Fibroblast of lung (primary cell): ENCODE results near the gene TRIM3. TPM values are rescaled to one million over a fixed set of nuclear protein-coding genes. Genes with fewer than 3 reads are reported as not detected.

Experiments used
- DNase-seq, 2 donors: peaks; one replicate each; pipeline versions ENCODE4 v3.0.0 to v3.0.0-alpha.2; 2010; ENCODE audit warnings: low read depth in 2 of 2
- H2AFZ ChIP-seq: 2 replicates; pipeline ENCODE4 v1.5.1; 2012; ENCODE audit warnings: low read length, control low read depth, inconsistent platforms
- H3K27ac ChIP-seq: 2 replicates; pipeline ENCODE4 v1.5.1; 2011; ENCODE audit warnings: low read length, control low read depth; ENCODE audit not compliant: insufficient read depth
- H3K27me3 ChIP-seq: 2 replicates; pipeline ENCODE4 v1.5.1; 2011; ENCODE audit warnings: mild to moderate bottlenecking, low read length; ENCODE audit not compliant: control insufficient read depth, insufficient read depth
- H3K36me3 ChIP-seq: 2 replicates; pipeline ENCODE4 v1.5.1; 2011; ENCODE audit warnings: low read length; ENCODE audit not compliant: control insufficient read depth, insufficient read depth
- H3K4me1 ChIP-seq: 2 replicates; pipeline ENCODE4 v1.5.1; 2011; ENCODE audit warnings: low read length; ENCODE audit not compliant: control insufficient read depth, insufficient read depth; ENCODE audit errors: extremely low read depth
- H3K4me2 ChIP-seq: 2 replicates; pipeline ENCODE4 v1.5.1; 2011; ENCODE audit warnings: low read length, control low read depth; ENCODE audit not compliant: insufficient read depth; ENCODE audit errors: extremely low read depth
- H3K4me3 ChIP-seq, 4 experiments: fragments of 200-600 bp in 1 of 4; sonication (generic) in 1 of 4; replicated peaks in 1 of 4; 2 replicates each; pipeline ENCODE4 v1.5.1; 2011 to 2016; ENCODE audit warnings: low read length in 4 of 4, low read depth in 3 of 4, mild to moderate bottlenecking in 3 of 4, control low read depth in 2 of 4, inconsistent platforms in 1 of 4, mixed read lengths in 1 of 4; ENCODE audit not compliant: insufficient read depth in 1 of 4; ENCODE audit errors: control extremely low read depth in 1 of 4
- H3K79me2 ChIP-seq: 2 replicates; pipeline ENCODE4 v1.5.1; 2012; ENCODE audit warnings: mild to moderate bottlenecking, low read length, inconsistent platforms; ENCODE audit not compliant: control insufficient read depth, insufficient read depth
- H3K9ac ChIP-seq: 2 replicates; pipeline ENCODE4 v1.5.1; 2011; ENCODE audit warnings: mild to moderate bottlenecking, low read length, control low read depth; ENCODE audit not compliant: insufficient read depth
- H3K9me3 ChIP-seq: 2 replicates; pipeline ENCODE4 v1.5.1; 2012; ENCODE audit warnings: low read depth, low read length; ENCODE audit not compliant: control insufficient read depth, insufficient read depth
- H4K20me1 ChIP-seq: 2 replicates; pipeline ENCODE4 v1.5.1; 2011; ENCODE audit warnings: low read length; ENCODE audit not compliant: control insufficient read depth, insufficient read depth; ENCODE audit errors: extremely low read depth
- EZH2 ChIP-seq: IDR thresholded peaks from 2 replicates; pipeline ENCODE4 v1.5.1; 2012; ENCODE audit warnings: low read length, control low read depth, mild to moderate bottlenecking; ENCODE audit errors: missing control alignments
- polyA plus RNA-seq, 2 donors: library from polyadenylated mRNA; depleted of rRNA in 1 of 2; stranded (reverse) in 1 of 2; unstranded in 1 of 2; fragments of >200 nt; gene quantifications; 2 replicates each; pipeline ENCODE4 v1.2.1, GENCODE V29; 2011 to 2012; ENCODE audit warnings: missing spikeins in 1 of 2
- total RNA-seq: library from RNA; depleted of rRNA; stranded (reverse); fragments of >200 nt; gene quantifications from 2 replicates; pipeline ENCODE4 v1.2.1, GENCODE V29; 2014
- TF ChIP-seq, protein P1 (sequence below), 2 donors: IDR thresholded peaks in 1 of 2; conservative IDR thresholded peaks in 1 of 2; 1 replicate in 1 of 2; 2 replicates in 1 of 2; pipeline ENCODE4 v1.5.1; 2011 to 2012; ENCODE audit warnings: low read length in 2 of 2, control low read depth in 1 of 2, inconsistent platforms in 1 of 2, low read depth in 1 of 2, mild to moderate bottlenecking in 1 of 2

The TRIM3 gene
- total and polyA plus RNA-seq, 2 donors (not counting 1 experiment from before 2014, with no cell fraction given), result 11.4 to 29.7 TPM

DNA sequence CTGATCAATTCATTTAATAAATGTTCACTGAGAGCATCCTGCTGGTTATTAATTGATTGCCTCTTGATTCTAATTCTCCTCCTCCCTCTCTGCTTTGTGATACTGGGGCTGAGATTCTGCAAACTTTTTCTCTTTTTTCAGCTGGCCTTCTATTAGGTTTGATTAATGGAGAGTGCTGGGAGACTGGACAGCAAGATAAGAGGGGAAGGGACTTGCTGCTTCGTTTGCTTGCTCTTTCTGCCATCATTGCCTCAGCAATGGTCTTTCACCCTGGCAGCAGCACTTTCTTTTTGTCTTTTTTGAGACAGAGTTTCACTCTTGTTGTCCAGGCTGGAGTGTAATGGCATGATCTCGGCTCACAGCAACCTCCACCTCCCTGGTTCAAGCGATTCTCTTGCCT lies 30.4 kb upstream of the TRIM3 start:
- no peaks in the 10 kb centered on the region for H4K20me1 ChIP-seq
- H3K79me2 ChIP-seq, result no peaks in the 10 kb centered on the region
- no peak overlapping the region for H3K9ac ChIP-seq
- no peaks in the 10 kb centered on the region for H3K4me1 ChIP-seq
- TF ChIP-seq EZH2, result no peak
- TF ChIP-seq, protein P1, sequence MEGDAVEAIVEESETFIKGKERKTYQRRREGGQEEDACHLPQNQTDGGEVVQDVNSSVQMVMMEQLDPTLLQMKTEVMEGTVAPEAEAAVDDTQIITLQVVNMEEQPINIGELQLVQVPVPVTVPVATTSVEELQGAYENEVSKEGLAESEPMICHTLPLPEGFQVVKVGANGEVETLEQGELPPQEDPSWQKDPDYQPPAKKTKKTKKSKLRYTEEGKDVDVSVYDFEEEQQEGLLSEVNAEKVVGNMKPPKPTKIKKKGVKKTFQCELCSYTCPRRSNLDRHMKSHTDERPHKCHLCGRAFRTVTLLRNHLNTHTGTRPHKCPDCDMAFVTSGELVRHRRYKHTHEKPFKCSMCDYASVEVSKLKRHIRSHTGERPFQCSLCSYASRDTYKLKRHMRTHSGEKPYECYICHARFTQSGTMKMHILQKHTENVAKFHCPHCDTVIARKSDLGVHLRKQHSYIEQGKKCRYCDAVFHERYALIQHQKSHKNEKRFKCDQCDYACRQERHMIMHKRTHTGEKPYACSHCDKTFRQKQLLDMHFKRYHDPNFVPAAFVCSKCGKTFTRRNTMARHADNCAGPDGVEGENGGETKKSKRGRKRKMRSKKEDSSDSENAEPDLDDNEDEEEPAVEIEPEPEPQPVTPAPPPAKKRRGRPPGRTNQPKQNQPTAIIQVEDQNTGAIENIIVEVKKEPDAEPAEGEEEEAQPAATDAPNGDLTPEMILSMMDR (conservative IDR thresholded peaks at IDR 0.05 in 1 of 2, IDR thresholded peaks at IDR 0.05 in 1 of 2; ENCODE audit: low read depth in 1 of 2, low read length in 2 of 2), result no peak
- no peak overlapping the region for H3K4me3 ChIP-seq
- H3K9me3 ChIP-seq, result no peaks in the 10 kb centered on the region
- H3K36me3 ChIP-seq, result peaks cover 4% of the 10 kb centered on the region
- no peak overlapping the region for H2AFZ ChIP-seq
- no peak overlapping the region for H3K4me2 ChIP-seq
- no peak for DNase-seq
- no peaks in the 10 kb centered on the region for H3K27me3 ChIP-seq
- no peak overlapping the region for H3K27ac ChIP-seq

DNA sequence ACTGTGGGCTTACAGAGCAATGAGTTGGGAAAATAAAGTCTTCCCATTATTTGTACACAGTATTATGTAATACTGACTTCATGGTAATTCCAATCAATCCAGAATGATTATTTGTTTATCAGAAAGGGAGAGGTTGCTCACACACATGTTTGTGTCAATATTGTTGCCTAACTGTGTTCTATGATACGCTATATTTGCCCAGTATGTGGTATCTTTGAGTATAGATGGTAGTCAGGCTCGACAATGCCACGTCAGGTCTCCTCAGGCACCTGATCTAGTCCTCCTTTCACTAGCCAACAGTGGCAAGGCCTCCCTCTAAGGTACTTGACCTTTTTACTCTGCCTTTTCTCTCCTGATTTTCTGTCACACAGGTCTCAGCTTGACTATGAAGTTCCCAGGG lies 28.6 kb upstream of the TRIM3 start:
- H3K9ac ChIP-seq, result no peak overlapping the region
- no peak for TF ChIP-seq EZH2
- TF ChIP-seq, protein P1 (conservative IDR thresholded peaks at IDR 0.05 in 1 of 2, IDR thresholded peaks at IDR 0.05 in 1 of 2; ENCODE audit: low read depth in 1 of 2, low read length in 2 of 2), result no peak
- no peaks in the 10 kb centered on the region for H3K4me1 ChIP-seq
- no peaks in the 10 kb centered on the region for H3K9me3 ChIP-seq
- no peaks in the 10 kb centered on the region for H3K79me2 ChIP-seq
- H3K27me3 ChIP-seq, result no peaks in the 10 kb centered on the region
- DNase-seq, result no peak
- H3K27ac ChIP-seq, result no peak overlapping the region
- no peak overlapping the region for H2AFZ ChIP-seq
- H3K36me3 ChIP-seq, result peaks cover 8% of the 10 kb centered on the region
- no peak overlapping the region for H3K4me3 ChIP-seq
- H3K4me2 ChIP-seq, result no peak overlapping the region
- H4K20me1 ChIP-seq, result no peaks in the 10 kb centered on the region

DNA sequence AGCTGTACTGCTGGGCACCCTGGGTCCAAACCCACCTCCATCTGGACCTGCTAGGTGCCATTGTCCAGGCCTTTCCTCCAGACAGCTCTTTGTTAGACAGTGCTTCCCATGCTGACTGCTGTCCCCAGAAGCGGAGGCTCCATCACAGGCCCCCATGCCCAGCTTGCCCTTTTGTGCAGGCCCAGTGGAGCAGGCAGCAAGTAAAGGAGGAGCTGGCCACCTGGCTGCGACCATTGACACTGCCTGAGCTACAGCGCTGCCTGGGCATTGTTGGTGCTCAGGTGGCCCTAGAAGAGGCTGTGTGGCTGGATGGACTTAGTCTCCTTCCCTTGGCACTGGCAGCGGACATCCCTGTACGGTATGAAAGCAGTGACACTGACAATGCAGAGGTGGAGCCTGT lies 24.8 kb upstream of the TRIM3 start:
- Histone ChIP-seq H3K36me3 (peaks cover 5% of the 10 kb centered on the region), H4K20me1 (no peaks in the 10 kb centered on the region), H3K9ac (no peak overlapping the region), H3K27ac (no peak overlapping the region), H2AFZ (no peak overlapping the region), H3K27me3 (no peaks in the 10 kb centered on the region), H3K4me3 (no peak overlapping the region), H3K79me2 (no peaks in the 10 kb centered on the region), H3K4me2 (no peak overlapping the region), H3K9me3 (no peaks in the 10 kb centered on the region), H3K4me1 (peaks cover 2% of the 10 kb centered on the region)
- TF ChIP-seq, protein P1 (conservative IDR thresholded peaks at IDR 0.05 in 1 of 2, IDR thresholded peaks at IDR 0.05 in 1 of 2; ENCODE audit: low read depth in 1 of 2, low read length in 2 of 2), result no peak
- no peak for TF ChIP-seq EZH2
- no peak for DNase-seq
